DOHH2 (cell line): Measurements from ENCODE around the gene XIRP2.

Experiments used
- H3F3A ChIP-seq: fragments of 200-600 bp; sonication (generic), shearing (Covaris generic); 2 replicates; pipeline ENCODE4 v1.6.0; 2016; ENCODE audit warnings: antibody characterized with exemption, mild to moderate bottlenecking; ENCODE audit not compliant: control insufficient read depth, insufficient read depth
- H3K27ac ChIP-seq: fragments of 200-600 bp; sonication (generic); 2 replicates; pipeline ENCODE4 v1.5.1; 2014; ENCODE audit warnings: low read depth, mild to moderate bottlenecking, low read length, moderate library complexity
- H3K27me3 ChIP-seq: fragments of 200-600 bp; sonication (generic); 2 replicates; pipeline ENCODE4 v1.6.1; 2014; ENCODE audit warnings: mild to moderate bottlenecking, low read length, mixed read lengths; ENCODE audit not compliant: control insufficient read depth
- H3K36me3 ChIP-seq: fragments of 200-600 bp; sonication (generic); 2 replicates; pipeline ENCODE4 v1.6.1; 2014; ENCODE audit warnings: mild to moderate bottlenecking, low read length, moderate library complexity, mixed read lengths; ENCODE audit not compliant: control insufficient read depth
- H3K4me1 ChIP-seq: fragments of 200-600 bp; sonication (generic); 2 replicates; pipeline ENCODE4 v1.6.1; 2014; ENCODE audit warnings: mild to moderate bottlenecking, low read length, mixed read lengths; ENCODE audit not compliant: control insufficient read depth
- H3K4me2 ChIP-seq: fragments of 200-600 bp; sonication (generic); 2 replicates; pipeline ENCODE4 v1.6.0; 2014; ENCODE audit warnings: mild to moderate bottlenecking, low read length, moderate library complexity
- H3K4me3 ChIP-seq: fragments of 200-600 bp; sonication (generic); 2 replicates; pipeline ENCODE4 v1.5.1; 2014; ENCODE audit warnings: mild to moderate bottlenecking, low read length, mixed read lengths
- H3K79me2 ChIP-seq: fragments of 200-600 bp; sonication (generic); 2 replicates; pipeline ENCODE4 v1.6.1; 2014; ENCODE audit warnings: mild to moderate bottlenecking, low read length, mixed read lengths; ENCODE audit not compliant: control insufficient read depth
- H3K9me2 ChIP-seq: fragments of 200-600 bp; sonication (generic); replicated peaks from 2 replicates; pipeline ENCODE4 v1.6.1; 2014; ENCODE audit warnings: mild to moderate bottlenecking, low read length, mixed read lengths; ENCODE audit not compliant: control insufficient read depth
- H3K9me3 ChIP-seq: fragments of 200-600 bp; sonication (generic); 2 replicates; pipeline ENCODE4 v1.6.1; 2014; ENCODE audit warnings: antibody characterized with exemption, low read length, mixed read lengths; ENCODE audit not compliant: control insufficient read depth, insufficient read depth
- H4K20me1 ChIP-seq: fragments of 200-600 bp; sonication (generic); 2 replicates; pipeline ENCODE4 v1.6.0; 2014; ENCODE audit warnings: low read depth, mild to moderate bottlenecking, antibody characterized with exemption, low read length, moderate library complexity; ENCODE audit not compliant: control insufficient read depth, insufficient read depth
- EZH2phosphoT487 ChIP-seq: fragments of 200-600 bp; sonication (generic); IDR thresholded peaks from 2 replicates; pipeline ENCODE4 v1.6.1; 2017; ENCODE audit warnings: borderline replicate concordance, mild to moderate bottlenecking, antibody characterized with exemption, low read length, moderate library complexity, mixed read lengths
- TF ChIP-seq, protein P1 (sequence below): fragments of 200-600 bp; sonication (generic); IDR thresholded peaks from one replicate; pipeline ENCODE4 v1.5.1; 2014; ENCODE audit warnings: antibody characterized with exemption, mild to moderate bottlenecking, low read depth, low read length; ENCODE audit not compliant: poor library complexity, severe bottlenecking

Gene XIRP2

GRCh38 chr2:166901336-166901735 lies 13.1 kb downstream of the XIRP2 start:
- Histone ChIP-seq H4K20me1 (no peaks in the 10 kb centered on the region), H3K9me3 (no peaks in the 10 kb centered on the region), H3F3A (no peaks in the 10 kb centered on the region), H3K9me2 (no peaks in the 10 kb centered on the region), H3K79me2 (no peaks in the 10 kb centered on the region), H3K4me1 (no peaks in the 10 kb centered on the region), H3K4me2 (no peak overlapping the region), H3K27ac (no peak overlapping the region), H3K36me3 (no peaks in the 10 kb centered on the region), H3K4me3 (no peak overlapping the region), H3K27me3 (no peaks in the 10 kb centered on the region)
- TF ChIP-seq EZH2phosphoT487: no peak
- TF ChIP-seq, protein P1, sequence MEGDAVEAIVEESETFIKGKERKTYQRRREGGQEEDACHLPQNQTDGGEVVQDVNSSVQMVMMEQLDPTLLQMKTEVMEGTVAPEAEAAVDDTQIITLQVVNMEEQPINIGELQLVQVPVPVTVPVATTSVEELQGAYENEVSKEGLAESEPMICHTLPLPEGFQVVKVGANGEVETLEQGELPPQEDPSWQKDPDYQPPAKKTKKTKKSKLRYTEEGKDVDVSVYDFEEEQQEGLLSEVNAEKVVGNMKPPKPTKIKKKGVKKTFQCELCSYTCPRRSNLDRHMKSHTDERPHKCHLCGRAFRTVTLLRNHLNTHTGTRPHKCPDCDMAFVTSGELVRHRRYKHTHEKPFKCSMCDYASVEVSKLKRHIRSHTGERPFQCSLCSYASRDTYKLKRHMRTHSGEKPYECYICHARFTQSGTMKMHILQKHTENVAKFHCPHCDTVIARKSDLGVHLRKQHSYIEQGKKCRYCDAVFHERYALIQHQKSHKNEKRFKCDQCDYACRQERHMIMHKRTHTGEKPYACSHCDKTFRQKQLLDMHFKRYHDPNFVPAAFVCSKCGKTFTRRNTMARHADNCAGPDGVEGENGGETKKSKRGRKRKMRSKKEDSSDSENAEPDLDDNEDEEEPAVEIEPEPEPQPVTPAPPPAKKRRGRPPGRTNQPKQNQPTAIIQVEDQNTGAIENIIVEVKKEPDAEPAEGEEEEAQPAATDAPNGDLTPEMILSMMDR: no peak

- no peak overlapping the region for H3K4me2 ChIP-seq
- H3K27ac ChIP-seq: no peak overlapping the region
- TF ChIP-seq, protein P1: no peak
- TF ChIP-seq EZH2phosphoT487: no peak
These were observed 28.7 kb downstream of the XIRP2 start for GRCh38 chr2:166916987-166917386.

GRCh38 chr2:166917415-166917814 lies 29.1 kb downstream of the XIRP2 start:
- Histone ChIP-seq H3K4me2 (no peak overlapping the region), H3K9me2 (no peaks in the 10 kb centered on the region), H4K20me1 (no peaks in the 10 kb centered on the region), H3K79me2 (no peaks in the 10 kb centered on the region), H3K27me3 (no peaks in the 10 kb centered on the region), H3K9me3 (no peaks in the 10 kb centered on the region), H3K27ac (no peak overlapping the region), H3K4me3 (no peak overlapping the region), H3F3A (no peaks in the 10 kb centered on the region), H3K4me1 (no peaks in the 10 kb centered on the region), H3K36me3 (no peaks in the 10 kb centered on the region)
- TF ChIP-seq, protein P1: no peak
- TF ChIP-seq EZH2phosphoT487: no peak

More at GRCh38 chr2:166916987-166917386, 28.7 kb downstream of the XIRP2 start:
- Histone ChIP-seq H3K36me3 (no peaks in the 10 kb centered on the region), H3K79me2 (no peaks in the 10 kb centered on the region), H3F3A (no peaks in the 10 kb centered on the region), H3K4me1 (no peaks in the 10 kb centered on the region), H3K9me2 (no peaks in the 10 kb centered on the region), H4K20me1 (no peaks in the 10 kb centered on the region), H3K4me3 (no peak overlapping the region), H3K27me3 (no peaks in the 10 kb centered on the region), H3K9me3 (no peaks in the 10 kb centered on the region)
